Mucosa of stomach (tissue), 1 donor: ENCODE data around the gene SNAPIN.
"Not testable (repeated sequence)": the region's sequence is repeated elsewhere in the genome, so short reads cannot be mapped to it uniquely, and the experiment has no call there.

Experiments used
- H3K27me3 ChIP-seq: one replicate; pipeline ENCODE4 v1.7.0; 2013; ENCODE audit warnings: mild to moderate bottlenecking, low read length; ENCODE audit not compliant: control insufficient read depth, insufficient read depth
- H3K36me3 ChIP-seq: one replicate; pipeline ENCODE4 v1.7.0; 2013; ENCODE audit warnings: low read length; ENCODE audit not compliant: control insufficient read depth, insufficient read depth
- H3K4me1 ChIP-seq: one replicate; pipeline ENCODE4 v1.7.0; 2013; ENCODE audit warnings: mild to moderate bottlenecking, low read length; ENCODE audit not compliant: control insufficient read depth, insufficient read depth
- H3K4me3 ChIP-seq: one replicate; pipeline ENCODE4 v1.7.0; 2013; ENCODE audit warnings: low read length
- H3K9ac ChIP-seq: one replicate; pipeline ENCODE4 v1.7.0; 2013; ENCODE audit warnings: mild to moderate bottlenecking, low read length, moderate library complexity
- H3K9me3 ChIP-seq: one replicate; pipeline ENCODE4 v1.7.0; 2013; ENCODE audit warnings: mild to moderate bottlenecking, low read length, moderate library complexity; ENCODE audit not compliant: control insufficient read depth
- donor health status: Pancreatic carcinoma.

The SNAPIN gene

DNA sequence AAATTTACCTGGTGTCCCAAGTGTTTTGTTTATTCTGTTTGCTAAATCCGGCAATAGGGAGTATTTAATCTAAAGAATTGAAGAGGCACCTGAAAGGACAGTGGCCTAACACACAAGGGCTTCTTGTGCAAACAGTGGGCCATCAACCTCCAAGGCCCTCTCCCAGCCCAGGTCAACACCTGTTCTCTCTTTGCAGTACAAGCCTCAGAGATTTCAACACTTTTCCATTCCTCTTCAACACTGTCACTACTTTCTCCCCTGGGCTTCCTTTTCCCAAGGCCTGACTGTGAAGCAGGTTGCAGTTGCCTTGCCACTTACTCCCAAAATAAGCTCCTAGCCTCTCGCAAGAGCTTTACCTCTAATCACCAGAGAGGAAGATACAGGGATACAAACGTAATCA is 3.2 kb upstream of the SNAPIN start:
- H3K36me3 ChIP-seq = no peaks in the 10 kb centered on the region
- peaks cover 22% of the 10 kb centered on the region for H3K4me1 ChIP-seq
- H3K27me3 ChIP-seq = no peaks in the 10 kb centered on the region

DNA sequence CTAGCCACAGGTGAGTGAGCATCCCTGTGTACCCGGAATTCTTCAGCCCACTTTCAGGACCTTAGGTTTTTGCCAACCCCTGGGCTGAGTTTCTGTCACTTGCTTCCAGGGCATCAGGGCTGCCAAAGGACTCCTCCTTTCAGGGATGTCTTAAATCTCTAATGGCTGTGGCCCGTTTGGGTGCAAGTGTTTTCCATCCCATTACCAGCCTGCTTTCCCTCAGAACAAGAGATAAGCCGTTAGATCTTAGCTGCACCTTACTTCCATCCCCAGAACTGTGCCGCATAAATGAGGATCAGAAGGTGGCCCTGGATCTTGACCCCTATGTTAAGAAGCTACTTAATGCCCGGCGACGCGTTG is 652 bp downstream of the SNAPIN start:
- H3K4me1 ChIP-seq = peaks cover 14% of the 10 kb centered on the region
- H3K4me3 ChIP-seq = peak overlapping the region; percentile 52
- no peaks in the 10 kb centered on the region for H3K9me3 ChIP-seq
- H3K27me3 ChIP-seq = no peaks in the 10 kb centered on the region
- peak overlapping the region; percentile 80 for H3K9ac ChIP-seq
- peaks cover 5% of the 10 kb centered on the region for H3K36me3 ChIP-seq

More for the DNA sequence above, 3.2 kb upstream of the SNAPIN start:
- no peak overlapping the region for H3K4me3 ChIP-seq
- no peak overlapping the region for H3K9ac ChIP-seq
- H3K9me3 ChIP-seq = no peaks in the 10 kb centered on the region

- Histone ChIP-seq H3K4me1 (peaks cover 14% of the 10 kb centered on the region), H3K4me3 (no peak overlapping the region), H3K9ac (peak overlapping the region; percentile 26), H3K9me3 (no peaks in the 10 kb centered on the region), H3K27me3 (no peaks in the 10 kb centered on the region), H3K36me3 (peaks cover 5% of the 10 kb centered on the region)
These were observed 1.2 kb downstream of the SNAPIN start for GRCh38 chr1:153659656-153660055.

DNA sequence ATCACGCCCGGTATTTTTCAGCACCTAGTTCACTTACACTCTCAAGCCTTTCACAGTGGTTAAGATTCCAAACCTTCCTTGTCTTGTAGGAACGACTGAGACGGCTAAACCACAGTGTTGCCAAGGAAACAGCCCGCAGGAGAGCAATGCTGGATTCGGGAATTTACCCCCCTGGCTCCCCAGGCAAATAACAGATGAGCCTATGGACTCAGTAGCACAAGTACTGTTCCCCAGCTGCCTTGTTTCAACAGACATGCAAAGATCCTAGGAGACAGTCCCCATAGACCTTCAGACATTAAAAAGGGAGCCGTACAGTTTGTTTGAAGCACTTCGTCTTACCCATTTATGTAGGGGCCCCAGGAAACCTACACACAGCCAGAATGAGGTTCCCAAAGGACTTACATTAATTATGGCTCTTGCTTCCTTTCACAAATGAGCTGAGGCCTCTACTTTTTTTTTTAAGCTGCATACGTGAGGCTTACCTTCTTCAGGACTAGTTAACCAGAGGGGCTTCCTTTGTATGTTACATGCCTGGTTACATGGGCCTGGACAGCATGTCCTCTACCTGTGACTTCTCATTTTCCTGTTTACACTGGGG is 2.7 kb downstream of the SNAPIN start:
- Histone ChIP-seq H3K36me3 (peaks cover 5% of the 10 kb centered on the region), H3K4me3 (no peak overlapping the region)

GRCh38 chr1:153662269-153662668 is 3.8 kb downstream of the SNAPIN start:
- H3K4me1 ChIP-seq = peaks cover 14% of the 10 kb centered on the region
- H3K36me3 ChIP-seq = peaks cover 11% of the 10 kb centered on the region
- no peaks in the 10 kb centered on the region for H3K27me3 ChIP-seq
- no peak overlapping the region for H3K9ac ChIP-seq
- no peak overlapping the region for H3K4me3 ChIP-seq
- H3K9me3 ChIP-seq = no peaks in the 10 kb centered on the region

More for the DNA sequence above, 2.7 kb downstream of the SNAPIN start:
- Histone ChIP-seq H3K27me3 (no peaks in the 10 kb centered on the region), H3K4me1 (peaks cover 14% of the 10 kb centered on the region), H3K9me3 (no peaks in the 10 kb centered on the region), H3K9ac (no peak overlapping the region)

GRCh38 chr1:153663211-153663610 is 4.7 kb downstream of the SNAPIN start:
- Histone ChIP-seq H3K36me3 (peaks cover 11% of the 10 kb centered on the region), H3K27me3 (no peaks in the 10 kb centered on the region), H3K4me3 (no peak overlapping the region), H3K9ac (no peak overlapping the region), H3K4me1 (peaks cover 9% of the 10 kb centered on the region), H3K9me3 (no peaks in the 10 kb centered on the region)

- Histone ChIP-seq H3K27me3 (no peaks in the 10 kb centered on the region), H3K4me1 (peaks cover 4% of the 10 kb centered on the region), H3K9me3 (no peaks in the 10 kb centered on the region), H3K4me3 (no peak overlapping the region), H3K9ac (no peak overlapping the region), H3K36me3 (peaks cover 6% of the 10 kb centered on the region)
These were observed 8.9 kb downstream of the SNAPIN start for GRCh38 chr1:153667439-153667838.

DNA sequence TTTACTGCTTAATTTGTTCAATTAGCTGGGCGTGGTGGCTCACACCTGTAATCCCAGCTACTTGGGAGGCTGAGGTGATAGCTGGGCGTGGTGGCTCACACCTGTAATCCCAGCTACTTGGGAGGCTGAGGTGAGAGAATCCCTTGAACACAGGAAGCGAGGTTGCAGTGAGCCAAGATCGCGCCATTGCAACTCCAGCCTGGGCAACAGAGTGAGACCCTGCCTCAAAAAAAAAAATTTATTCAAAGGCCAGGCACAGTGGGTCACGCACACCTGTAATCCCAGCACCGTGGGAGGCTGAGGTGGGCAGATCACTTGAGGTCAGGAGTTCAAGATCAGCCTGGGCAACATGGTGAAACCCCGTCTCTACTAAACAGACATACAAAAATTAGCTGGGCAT is 10.2 kb downstream of the SNAPIN start:
- not testable (repeated sequence) for H3K4me3 ChIP-seq, H3K9ac ChIP-seq, H3K27me3 ChIP-seq, H3K36me3 ChIP-seq, H3K9me3 ChIP-seq, H3K4me1 ChIP-seq

DNA sequence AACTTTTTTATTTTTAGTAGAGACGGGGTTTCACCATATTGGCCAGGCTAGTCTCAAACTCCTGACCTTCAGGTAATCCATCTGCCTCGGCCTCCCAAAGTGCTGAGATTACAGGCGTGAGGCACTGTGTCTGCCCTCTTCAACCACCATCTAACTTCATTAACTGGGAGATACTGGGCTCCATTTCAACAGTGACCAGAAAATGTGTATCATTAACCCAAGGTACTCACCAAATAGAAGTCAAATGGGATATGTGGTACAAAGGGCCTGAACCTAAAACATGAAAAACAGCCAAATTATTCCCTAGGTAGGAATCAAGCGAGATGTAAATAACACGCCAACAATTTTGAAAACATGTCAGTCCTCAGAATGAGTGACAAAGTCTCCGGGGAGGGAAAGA is 11.1 kb downstream of the SNAPIN start:
- Histone ChIP-seq H3K27me3 (no peaks in the 10 kb centered on the region), H3K4me3 (peak overlapping the region; percentile 67), H3K9me3 (no peaks in the 10 kb centered on the region), H3K4me1 (peaks cover 4% of the 10 kb centered on the region), H3K36me3 (peaks cover 6% of the 10 kb centered on the region), H3K9ac (peak overlapping the region; percentile 94)

DNA sequence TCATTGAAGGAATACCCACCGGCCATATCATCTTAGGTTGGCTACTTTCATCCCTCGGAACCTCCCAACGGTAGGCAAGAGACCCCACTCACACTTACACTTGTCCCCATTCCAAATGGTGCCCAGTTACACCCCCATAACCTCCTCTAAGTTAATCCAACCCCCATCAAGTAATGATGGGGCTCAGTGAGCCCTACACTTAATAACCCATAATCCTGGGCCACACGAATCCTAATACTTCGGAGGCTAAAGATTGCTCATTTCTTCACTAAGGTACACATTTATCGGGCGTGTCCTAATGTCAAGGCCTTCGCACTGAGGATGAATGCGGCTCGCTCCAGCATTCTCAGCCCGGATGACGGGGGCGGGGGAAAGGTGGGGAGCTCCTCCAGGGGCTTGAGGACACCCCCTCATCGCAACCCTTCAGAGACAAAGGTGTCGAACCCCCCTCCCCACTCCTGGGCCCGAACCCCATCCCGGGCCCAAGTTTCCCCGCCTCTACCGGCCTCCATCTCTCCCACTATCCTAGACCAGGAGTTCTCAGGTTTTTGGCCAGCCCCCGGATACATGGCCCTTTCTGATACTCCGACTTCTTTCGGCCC is 11.9 kb downstream of the SNAPIN start:
- Histone ChIP-seq H3K4me1 (peaks cover 4% of the 10 kb centered on the region), H3K27me3 (no peaks in the 10 kb centered on the region), H3K9ac (peak overlapping the region; percentile 94), H3K9me3 (no peaks in the 10 kb centered on the region), H3K36me3 (peaks cover 6% of the 10 kb centered on the region), H3K4me3 (peak overlapping the region; percentile 67)

DNA sequence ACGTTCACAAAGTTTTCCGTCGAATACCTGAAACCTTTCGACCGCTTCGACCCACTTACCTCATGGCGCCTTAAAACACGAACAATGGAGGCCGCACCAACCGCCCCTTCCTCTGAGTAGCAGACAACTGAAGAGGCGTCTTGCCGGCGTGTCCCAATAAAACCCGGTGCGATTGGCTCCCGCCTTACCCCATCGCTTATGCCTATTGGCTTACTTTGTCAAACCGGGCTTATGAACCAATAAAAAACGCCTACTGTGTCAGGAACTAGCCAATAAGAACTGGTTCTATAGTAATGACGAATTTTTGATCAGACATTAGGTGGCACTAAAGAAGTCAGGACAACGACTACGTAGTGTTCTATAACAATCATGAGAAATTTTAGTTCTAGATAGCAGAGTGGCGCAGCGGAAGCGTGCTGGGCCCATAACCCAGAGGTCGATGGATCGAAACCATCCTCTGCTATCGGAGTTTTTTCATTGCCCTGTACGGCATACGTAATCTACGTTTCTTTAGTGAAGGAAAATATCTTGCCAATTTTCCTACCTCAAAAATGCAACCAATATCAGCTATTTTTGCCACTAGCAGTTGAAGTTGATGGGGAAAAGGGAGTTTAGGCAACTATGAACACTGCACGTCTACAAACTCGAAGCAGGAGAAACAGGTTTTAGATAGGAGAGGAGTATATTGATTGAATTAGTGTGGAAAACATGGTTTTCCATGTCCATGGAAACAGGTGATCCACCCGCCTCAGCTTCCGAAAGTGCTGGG is 12.5 kb downstream of the SNAPIN start, which contains the start of gene ILF2:
Gene ILF2, minus strand, starts transcription at position 135 of the 769 bp plus-strand sequence. Its CDS starts 71 bp downstream, at position 64.
- H3K4me1 ChIP-seq = peaks cover 4% of the 10 kb centered on the region
- no peaks in the 10 kb centered on the region for H3K27me3 ChIP-seq
- peak within 1 kb of the TSS; percentile 67 for H3K4me3 ChIP-seq
- no peaks in the 10 kb centered on the region for H3K9me3 ChIP-seq
- peaks cover 6% of the 10 kb centered on the region for H3K36me3 ChIP-seq
- H3K9ac ChIP-seq = peak within 1 kb of the TSS; percentile 94

- H3K4me1 ChIP-seq, H3K9me3 ChIP-seq, H3K27me3 ChIP-seq, H3K36me3 ChIP-seq: not testable (repeated sequence)
- H3K4me3 ChIP-seq = peak overlapping the region; percentile 11
- H3K9ac ChIP-seq = peak overlapping the region; percentile 24
These were observed 13.3 kb downstream of the SNAPIN start for GRCh38 chr1:153671628-153672353.
